A549 (cell line): ENCODE results near the gene GPR12. TPM values are rescaled to one million over a fixed set of nuclear protein-coding genes. Genes with fewer than 3 reads are reported as not detected.

Source experiments
- ATAC-seq, 2 experiments: fragments of 200-7000 bp in 1 of 2; fragments of >200 bp in 1 of 2; cut with Nextera tagmentation in 1 of 2; cut with Tn5 transposase in 1 of 2; 3 replicates each; pipeline versions ENCODE4 v1.8.0 to v1.9.1; 2018 to 2020; ENCODE audit warnings: mild to moderate bottlenecking in 1 of 2, moderate library complexity in 1 of 2
- CTCF ChIA-PET: fragments of 300-600 bp; sonication (Branson Sonifier 250); formaldehyde crosslinking; extraction: SDS; loops from one replicate; lab custom pipeline; 2021; ENCODE audit warnings: antibody characterized with exemption, inconsistent platforms; lab: Yijun Ruan, JAX
- POLR2A ChIA-PET: fragments of 350-600 bp; formaldehyde crosslinking; extraction: SDS; loops from one replicate; lab custom pipeline; 2021; ENCODE audit warnings: antibody characterized with exemption, inconsistent platforms; lab: Yijun Ruan, JAX
- DNase-seq, 2 experiments: peaks; one replicate each; pipeline versions ENCODE4 v3.0.0 to v3.0.0-alpha.2; 2011 to 2016; ENCODE audit warnings: low read depth in 1 of 2, low spot score in 1 of 2
- FAIRE-seq: peaks from 2 replicates; lab custom pipeline; 2011; peaks lifted over from hg19 to GRCh38; lab: Jason Lieb, UNC
- H3K27ac ChIP-seq, 2 experiments: fragments of >200 bp; sonication (Bioruptor Twin); formaldehyde crosslinking; 3 replicates each; pipeline ENCODE4 v1.5.1; 2016 to 2017
- H3K4me1 ChIP-seq: fragments of >200 bp; sonication (Bioruptor Twin); formaldehyde crosslinking; 3 replicates; pipeline ENCODE4 v1.6.1; 2016
- H3K4me2 ChIP-seq: fragments of >200 bp; sonication (Bioruptor Twin); formaldehyde crosslinking; 3 replicates; pipeline ENCODE4 v1.6.1; 2016
- H3K4me3 ChIP-seq: fragments of >200 bp; sonication (Bioruptor Twin); formaldehyde crosslinking; 3 replicates; pipeline ENCODE4 v1.5.1; 2016
- H3K9me3 ChIP-seq: fragments of >200 bp; sonication (Bioruptor Twin); formaldehyde crosslinking; 3 replicates; pipeline ENCODE4 v1.6.1; 2016
- BHLHE40 ChIP-seq: IDR thresholded peaks from 2 replicates; pipeline ENCODE4 v1.6.1; 2012; ENCODE audit warnings: low read depth, low read length, inconsistent platforms
- CBX8 ChIP-seq: fragments of 200-600 bp; sonication (generic); IDR thresholded peaks from 2 replicates; pipeline ENCODE4 v1.6.1; 2016
- CEBPB ChIP-seq, 2 experiments: fragments of >200 bp in 1 of 2; sonication (Bioruptor Twin) in 1 of 2; formaldehyde crosslinking in 1 of 2; IDR thresholded peaks; 2 replicates each; pipeline ENCODE4 v1.6.1; 2012 to 2016
- CHD2 ChIP-seq: fragments of 150-350 bp; IDR thresholded peaks from 2 replicates; pipeline ENCODE4 v1.6.1; 2014; ENCODE audit warnings: low read length; ENCODE audit not compliant: partially characterized antibody
- EHF ChIP-seq: fragments of 250-450 bp; sonication (Bioruptor Pico); IDR thresholded peaks from 2 replicates; pipeline ENCODE4 v1.5.0; 2020; ENCODE audit warnings: mild to moderate bottlenecking
- EHMT2 ChIP-seq: fragments of 200-600 bp; sonication (generic); IDR thresholded peaks from 2 replicates; pipeline ENCODE4 v1.6.1; 2016; ENCODE audit warnings: antibody characterized with exemption, low read depth, mild to moderate bottlenecking, moderate library complexity
- ELK1 ChIP-seq: fragments of 150-350 bp; IDR thresholded peaks from 2 replicates; pipeline ENCODE4 v1.6.1; 2014; ENCODE audit warnings: low read depth, mild to moderate bottlenecking, low read length
- EP300 ChIP-seq, 2 experiments: fragments of >200 bp; sonication (Bioruptor Twin); formaldehyde crosslinking; IDR thresholded peaks; 2 replicates in 1 of 2; 3 replicates in 1 of 2; pipeline ENCODE4 v1.6.1; 2016 to 2017
- ESRRA ChIP-seq: fragments of 150-350 bp; IDR thresholded peaks from 2 replicates; pipeline ENCODE4 v1.6.1; 2014; ENCODE audit warnings: mild to moderate bottlenecking, low read length, borderline replicate concordance
- HEYL ChIP-seq: fragments of 250-450 bp; sonication (Bioruptor Pico); IDR thresholded peaks from 2 replicates; pipeline ENCODE4 v1.8.0; 2021; ENCODE audit warnings: mild to moderate bottlenecking, moderate library complexity
- HOXB13 ChIP-seq: fragments of 250-450 bp; sonication (Bioruptor Pico); IDR thresholded peaks from 2 replicates; pipeline ENCODE4 v1.5.0; 2020; ENCODE audit warnings: low read depth, mild to moderate bottlenecking, moderate library complexity
- HOXB5 ChIP-seq: fragments of 250-450 bp; sonication (Bioruptor Pico); IDR thresholded peaks from 2 replicates; pipeline ENCODE4 v1.5.0; 2020; ENCODE audit warnings: mild to moderate bottlenecking, moderate library complexity
- JUN ChIP-seq, 2 experiments: fragments of >200 bp; sonication (Bioruptor Twin); formaldehyde crosslinking; IDR thresholded peaks; 2 replicates in 1 of 2; 3 replicates in 1 of 2; pipeline ENCODE4 v1.6.1; 2016 to 2017
- JUNB ChIP-seq: fragments of >200 bp; sonication (Bioruptor Twin); formaldehyde crosslinking; IDR thresholded peaks from 2 replicates; pipeline ENCODE4 v1.6.1; 2016
- KDM1A ChIP-seq: fragments of 200-600 bp; sonication (generic); IDR thresholded peaks from 2 replicates; pipeline ENCODE4 v1.6.1; 2016; ENCODE audit warnings: low read depth, mild to moderate bottlenecking
- NFE2L2 ChIP-seq: fragments of 150-350 bp; conservative IDR thresholded peaks from 2 replicates; pipeline ENCODE4 v1.6.1; 2014; ENCODE audit warnings: low read length
- NR3C1 ChIP-seq: fragments of >200 bp; sonication (Bioruptor Twin); formaldehyde crosslinking; IDR thresholded peaks from 3 replicates; pipeline ENCODE4 v1.6.1; 2017
- PHF8 ChIP-seq: fragments of 200-600 bp; sonication (generic); IDR thresholded peaks from 2 replicates; pipeline ENCODE4 v1.6.1; 2016; ENCODE audit warnings: low read depth, mild to moderate bottlenecking, antibody characterized with exemption, moderate library complexity, borderline replicate concordance
- POLR2A ChIP-seq: IDR thresholded peaks from 2 replicates; pipeline ENCODE4 v1.6.1; 2012; ENCODE audit warnings: mild to moderate bottlenecking, low read length
- POLR2AphosphoS2 ChIP-seq: conservative IDR thresholded peaks from 2 replicates; pipeline ENCODE4 v1.6.1; 2012; ENCODE audit warnings: low read length, improper control_type of control experiment, inconsistent platforms
- RAD21 ChIP-seq, 2 experiments: fragments of >200 bp in 1 of 2; sonication (Bioruptor Twin) in 1 of 2; formaldehyde crosslinking in 1 of 2; IDR thresholded peaks in 1 of 2; conservative IDR thresholded peaks in 1 of 2; 2 replicates in 1 of 2; 3 replicates in 1 of 2; pipeline ENCODE4 v1.6.1; 2012 to 2018; ENCODE audit warnings: inconsistent platforms in 1 of 2
- RCOR1 ChIP-seq: fragments of 150-350 bp; IDR thresholded peaks from 2 replicates; pipeline ENCODE4 v1.6.1; 2014; ENCODE audit warnings: antibody characterized with exemption, low read length, low read depth
- RFX5 ChIP-seq: fragments of 450-650 bp; IDR thresholded peaks from 2 replicates; pipeline ENCODE4 v1.7.1; 2014; ENCODE audit warnings: antibody characterized with exemption, mild to moderate bottlenecking, moderate library complexity
- SMC3 ChIP-seq: fragments of >200 bp; sonication (Bioruptor Twin); formaldehyde crosslinking; IDR thresholded peaks from 3 replicates; pipeline ENCODE4 v1.6.1; 2018; ENCODE audit warnings: inconsistent platforms
- USF2 ChIP-seq: fragments of 450-650 bp; IDR thresholded peaks from 2 replicates; pipeline ENCODE4 v1.6.1; 2014; ENCODE audit warnings: antibody characterized with exemption
- ZC3H11A ChIP-seq: fragments of 450-650 bp; IDR thresholded peaks from 2 replicates; pipeline ENCODE4 v1.6.1; 2014; ENCODE audit warnings: antibody characterized with exemption, mild to moderate bottlenecking
- ZFP36 ChIP-seq: fragments of 450-650 bp; IDR thresholded peaks from 2 replicates; pipeline ENCODE4 v1.6.1; 2014; ENCODE audit warnings: borderline replicate concordance; ENCODE audit not compliant: partially characterized antibody
- ZNF302 ChIP-seq: fragments of 250-450 bp; sonication (Bioruptor Pico); IDR thresholded peaks from 2 replicates; pipeline ENCODE4 v1.9.0; 2021; ENCODE audit warnings: inconsistent platforms, mild to moderate bottlenecking, moderate library complexity
- ZSCAN20 ChIP-seq: fragments of 250-450 bp; sonication (Bioruptor Pico); IDR thresholded peaks from 2 replicates; pipeline ENCODE4 v1.8.0; 2022; ENCODE audit warnings: mild to moderate bottlenecking, moderate library complexity
- WGBS: methylation state at CpG from one replicate; pipeline ENCODE4 v1.1.6; 2017; ENCODE audit errors: missing lambda C conversion rate; 5-methylcytosine and 5-hydroxymethylcytosine counted together
- polyA plus RNA-seq, 4 experiments: library from polyadenylated mRNA; depleted of rRNA in 3 of 4; stranded (reverse); fragments of >200 nt; fragmentation: RNase III in 1 of 4; extraction: RNeasy Plus Mini Kit Qiagen cat#74134 plus additional on column Dnase treatment in 1 of 4; gene quantifications; 2 replicates in 3 of 4; 3 replicates in 1 of 4; pipeline ENCODE4 v1.2.3, GENCODE V29; 2011 to 2017

GPR12 gene
- polyA plus RNA-seq, 2 of the 4 experiments (the other 2 are of a cell fraction), result not detected

- WGBS, result 15% methylated on average over 5 of the region's 12 CpGs
- DNase-seq (no peak), FAIRE-seq (no peak), ATAC-seq (no peak)
- H3K27ac ChIP-seq, result no peak overlapping the region
- ChIA-PET POLR2A (no interaction called here), CTCF (interaction anchor here (0.7 to 0.9 kb wide), 2 partner anchors 24 to 73 kb away, joined by 3 read pairs; no protein-coding TSS in a partner anchor)
- TF ChIP-seq SMC3 (no peak), ZFP36 (no peak), CEBPB (IDR thresholded peaks at IDR 0.05) (no peak), CHD2 (no peak), HEYL (CRISPR knock-in tag) (no peak), ZC3H11A (no peak), JUN (IDR thresholded peaks at IDR 0.05) (no peak), POLR2AphosphoS2 (no peak), PHF8 (no peak), BHLHE40 (no peak), EHMT2 (no peak), HOXB5 (CRISPR knock-in tag) (no peak), EHF (CRISPR knock-in tag) (no peak), NFE2L2 (no peak)
- no peaks in the 10 kb centered on the region for H3K9me3 ChIP-seq
- H3K4me1 ChIP-seq, result no peaks in the 10 kb centered on the region
- no peak overlapping the region for H3K4me2 ChIP-seq
- H3K4me3 ChIP-seq, result no peak overlapping the region
These were observed 11.2 kb upstream of the GPR12 start for GRCh38 chr13:26771796-26772195.

DNA sequence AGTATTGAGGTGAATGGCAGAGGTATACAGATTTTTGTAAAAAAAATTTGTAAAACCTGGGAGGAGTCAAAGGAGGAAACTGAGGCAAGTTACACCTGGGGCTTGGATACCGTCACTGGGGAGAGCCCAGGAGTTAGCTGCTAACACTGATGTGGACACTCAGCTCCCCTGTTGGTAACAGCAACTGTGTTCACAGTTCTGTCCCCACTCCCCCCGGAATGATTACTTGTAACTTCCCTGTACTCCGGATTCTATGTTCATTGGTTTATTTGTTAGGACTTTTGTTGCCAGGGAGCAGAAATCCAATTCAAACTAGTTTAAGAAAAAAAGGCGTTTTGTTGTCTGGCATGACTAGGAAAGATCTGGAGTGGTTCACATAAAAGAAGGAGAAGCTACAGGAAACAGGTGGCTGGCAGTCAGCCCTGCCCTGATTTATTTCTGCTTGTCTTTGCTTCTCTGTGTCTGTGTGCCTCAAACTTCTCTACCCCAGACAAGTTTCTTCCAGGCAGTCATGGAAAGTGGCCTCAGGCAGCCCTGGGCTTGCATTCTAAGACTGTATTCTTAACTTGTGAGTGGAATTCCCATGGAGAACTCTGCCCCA is 2.3 kb upstream of the GPR12 start:
- no peaks in the 10 kb centered on the region for H3K9me3 ChIP-seq
- ATAC-seq, result no peak
- no peak overlapping the region for H3K4me3 ChIP-seq
- WGBS, result 10% methylated on average over 4 of the region's 4 CpGs
- no peak for DNase-seq
- no peak for FAIRE-seq
- TF ChIP-seq ZNF302 (CRISPR knock-in tag), result no peak
- TF ChIP-seq CBX8, result no peak
- TF ChIP-seq RFX5, result no peak
- no peak for TF ChIP-seq JUNB
- TF ChIP-seq USF2, result no peak
- no peak for TF ChIP-seq HOXB13 (CRISPR knock-in tag)
- no peak for TF ChIP-seq NR3C1
- TF ChIP-seq ZSCAN20 (CRISPR knock-in tag), result no peak
- no peak for TF ChIP-seq HEYL (CRISPR knock-in tag)
- TF ChIP-seq ELK1, result no peak
- TF ChIP-seq BHLHE40, result no peak
- TF ChIP-seq, all 56 proteins: peak for 0
- Histone ChIP-seq H3K27ac (no peak overlapping the region), H3K4me1 (no peaks in the 10 kb centered on the region), H3K4me2 (no peak overlapping the region)
- ChIA-PET CTCF (no interaction called here), POLR2A (no interaction called here)

DNA sequence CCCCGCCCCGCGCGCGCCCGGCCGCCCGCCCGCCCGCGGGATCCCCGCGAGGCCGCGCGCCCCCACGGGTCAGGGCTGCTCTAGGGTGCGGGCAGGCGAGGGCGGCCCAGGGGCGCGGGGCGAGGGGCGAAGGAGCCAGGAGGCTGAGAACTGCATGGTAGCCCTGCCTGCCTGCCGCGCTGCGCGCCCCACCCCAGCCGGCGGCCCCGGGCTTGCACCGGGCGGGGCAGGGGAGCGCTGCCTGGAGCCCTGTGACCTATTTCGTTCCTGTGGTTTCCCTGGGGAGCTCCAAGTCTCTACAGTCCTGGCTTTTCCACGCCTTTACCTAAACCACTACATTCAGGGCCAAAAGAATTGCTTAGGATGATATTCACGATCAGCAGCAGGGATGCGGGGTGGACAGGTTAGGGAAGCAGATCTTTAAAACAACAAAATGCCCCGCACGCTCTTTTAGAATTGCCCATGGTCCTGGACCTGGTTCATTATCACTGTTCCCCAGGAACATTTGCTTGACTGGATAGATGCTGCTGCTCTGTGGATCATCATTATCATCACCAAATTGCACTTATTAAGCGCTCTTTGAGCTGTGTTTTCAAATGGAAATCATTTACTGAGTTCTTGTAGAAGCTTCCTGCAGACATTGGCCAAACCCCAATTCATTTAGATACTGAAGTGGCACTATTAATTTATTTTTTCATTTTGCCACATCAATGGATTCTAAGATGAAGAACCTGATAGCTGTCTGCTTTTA is 421 bp upstream of the GPR12 start:
- POLR2A ChIA-PET, result no interaction called here
- TF ChIP-seq EP300 (IDR thresholded peaks at IDR 0.05) (no peak), RAD21 (conservative IDR thresholded peaks at IDR 0.05 in 1 of 2, IDR thresholded peaks at IDR 0.05 in 1 of 2) (no peak), CBX8 (no peak), ESRRA (no peak), RCOR1 (no peak), KDM1A (no peak), POLR2A (no peak), ZNF302 (CRISPR knock-in tag) (no peak), BHLHE40 (no peak)

More for the DNA sequence above, 421 bp upstream of the GPR12 start:
- H3K9me3 ChIP-seq, result no peaks in the 10 kb centered on the region
- no peak for ATAC-seq
- H3K4me2 ChIP-seq, result peak overlapping the region; percentile 59; the same call in 1 of the 3 replicates
- no peak for FAIRE-seq
- DNase-seq, result no peak
- H3K27ac ChIP-seq, result no peak overlapping the region
- WGBS, result 17% methylated on average over 10 of the region's 41 CpGs
- no peak overlapping the region for H3K4me3 ChIP-seq
- H3K4me1 ChIP-seq, result no peaks in the 10 kb centered on the region
- CTCF ChIA-PET, result no interaction called here
